Adrenal gland (tissue), 12 donors: ENCODE results near the gene PSENEN. TPM values are rescaled to one million over a fixed set of nuclear protein-coding genes. Genes with fewer than 3 reads are reported as not detected.

Source experiments
- DNase-seq, 7 donors: peaks; one replicate each; pipeline ENCODE4 v3.0.0-alpha.2; 2019 to 2020
- H3K27ac ChIP-seq, 5 donors: fragments of 200-600 bp; sonication (generic) in 4 of 5; 1 replicate in 3 of 5; 2 replicates in 2 of 5; pipeline versions ENCODE4 v1.5.1 to v1.8.0; 2016 to 2020; ENCODE audit warnings: mild to moderate bottlenecking in 1 of 5
- H3K27me3 ChIP-seq: fragments of 200-600 bp; 2 replicates; pipeline ENCODE4 v1.8.0; 2021
- H3K36me3 ChIP-seq, 2 donors: fragments of 200-600 bp; replicated peaks in 1 of 2; 1 replicate in 1 of 2; 2 replicates in 1 of 2; pipeline versions ENCODE4 v1.5.1 to v1.8.0; 2018 to 2022
- H3K4me1 ChIP-seq, 2 donors: fragments of 200-600 bp; replicated peaks in 1 of 2; 1 replicate in 1 of 2; 2 replicates in 1 of 2; pipeline versions ENCODE4 v1.5.1 to v1.8.0; 2018 to 2021
- H3K4me3 ChIP-seq, 4 donors: fragments of 200-600 bp; sonication (generic) in 3 of 4; one replicate each; pipeline ENCODE4 v1.5.1; 2016 to 2018
- H3K9me3 ChIP-seq, 3 donors: fragments of 200-600 bp; sonication (generic) in 1 of 3; replicated peaks in 1 of 3; 1 replicate in 2 of 3; 2 replicates in 1 of 3; pipeline versions ENCODE4 v1.5.1 to v1.8.0; 2016 to 2021
- CTCF ChIP-seq, 6 experiments: fragments of 450-650 bp in 4 of 6; fragments of 200-600 bp in 2 of 6; sonication (generic) in 1 of 6; IDR thresholded peaks; 1 replicate in 5 of 6; 2 replicates in 1 of 6; pipeline versions ENCODE4 v1.5.1 to v1.8.0; 2016 to 2021; ENCODE audit warnings: antibody characterized with exemption in 6 of 6, mild to moderate bottlenecking in 2 of 6, moderate library complexity in 1 of 6
- POLR2A ChIP-seq, 2 donors: fragments of 450-650 bp; IDR thresholded peaks; one replicate each; pipeline ENCODE4 v1.6.1; 2017; ENCODE audit warnings: antibody characterized with exemption in 2 of 2, mild to moderate bottlenecking in 2 of 2, moderate library complexity in 1 of 2
- WGBS, 4 donors: extraction: QIAGEN DNeasy Blood & Tissue Kit in 2 of 4; methylation state at CpG; one replicate each; pipeline versions ENCODE4 v1.1.5 to v1.1.7; 2013 to 2017; 5-methylcytosine and 5-hydroxymethylcytosine counted together
- intact Hi-C, 2 donors: fragments of 100-400 bp; cut with DNase I; formaldehyde crosslinking; loops; one replicate each; pipeline versions ENCODE4 v1.14.1 to v1.15.0; 2022 to 2023
- polyA plus RNA-seq, 3 donors: library from polyadenylated mRNA; stranded (reverse); fragments of 200-250 nt in 2 of 3; fragments of 350-450 nt in 1 of 3; fragmentation: Illumina TruSeq in 1 of 3; extraction: RNeasy Lipid Tissue Mini Kit (QIAGEN cat#74804) in 1 of 3; gene quantifications; one replicate each; pipeline ENCODE4 v1.2.3, GENCODE V29; 2013 to 2014
- total RNA-seq, 9 donors: library from RNA; depleted of rRNA in 4 of 9; stranded (reverse); fragments of >200 nt in 4 of 9; fragments of 120-200 nt in 1 of 9; fragmentation: NEBNext Ultra II Directional in 1 of 9; extraction: Animal tissue kit (Norgen Biotek cat#: 25700) in 1 of 9; gene quantifications; one replicate each; pipeline versions ENCODE4 v1.1.0 to v1.2.4, GENCODE V29; 2013 to 2023
- donor health status: healthy with polysubstance abuse.
- donor health status: Bipolar disorder and iron deficiency.
- donor health status: DM: yes; HTN: yes; CAD: no.
- donor health status: DM: no; HTN: no; CAD: no.
- donor health status: DM: no; HTN: no; CAD: no.
- donor health status: DM: yes; HTN: yes; CAD: no.

Gene PSENEN
- total and polyA plus RNA-seq, 12 donors = 29.5 to 230 (median 77.3) TPM

DNA sequence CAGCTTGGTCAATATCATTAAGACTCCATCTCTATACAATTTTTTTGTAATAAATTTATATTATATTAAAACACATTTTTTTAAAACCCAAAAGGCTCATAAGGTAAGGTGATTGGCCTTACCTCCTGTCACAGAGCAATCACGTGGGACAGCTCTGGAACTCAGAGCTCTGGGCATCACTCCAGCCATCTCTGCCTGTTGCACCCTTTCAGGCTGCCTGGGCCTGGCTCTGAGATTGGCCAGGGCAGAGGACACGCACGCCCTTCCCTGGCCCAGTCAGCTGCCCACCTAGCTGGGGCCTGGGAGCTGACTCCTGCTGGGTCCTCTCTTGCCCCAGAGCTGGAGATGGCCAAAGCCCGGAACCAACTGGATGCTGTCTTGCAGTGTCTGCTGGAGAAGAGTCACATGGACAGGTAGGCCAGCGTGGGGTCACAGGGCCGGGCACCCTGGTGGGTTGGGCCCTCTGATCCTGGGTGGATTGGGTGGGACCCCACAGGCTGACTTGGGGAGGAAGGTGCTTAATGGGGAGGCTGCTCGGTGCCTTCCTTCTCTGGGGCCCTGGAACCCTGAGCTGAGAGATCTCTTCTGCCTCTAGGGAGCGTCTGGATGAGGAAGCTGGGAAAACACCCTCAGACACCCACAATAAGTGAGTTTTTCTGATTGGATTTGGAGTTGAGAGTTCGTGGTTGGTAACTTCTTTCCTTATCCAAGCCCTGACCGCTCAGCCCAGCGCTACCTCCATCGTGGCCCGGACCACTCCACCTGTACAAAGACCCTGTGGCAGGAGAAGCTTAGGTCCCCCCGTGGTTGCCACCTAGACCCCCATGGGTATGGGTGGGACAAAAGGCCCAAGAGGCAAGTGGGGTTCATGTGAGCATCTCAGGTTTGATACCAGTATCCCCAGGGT is 6.6 kb downstream of the PSENEN start:
- no peaks in the 10 kb centered on the region for H3K27me3 ChIP-seq
- no peak for TF ChIP-seq POLR2A (IDR thresholded peaks at IDR 0.05)
- no peak for TF ChIP-seq CTCF (IDR thresholded peaks at IDR 0.05)
- 80 to 92% (median 91%) methylated on average over 10 to 14 of the region's 14 CpGs for WGBS, 4 donors

GRCh38 chr19:35752746-35753350 is 7.4 kb downstream of the PSENEN start:
- intact Hi-C loops = no loop called here
- no peaks in the 10 kb centered on the region for H3K27me3 ChIP-seq
- H3K4me1 ChIP-seq = peaks cover 34 to 38% of the 10 kb centered on the region in 2 donors
- H3K36me3 ChIP-seq = peaks cover 0 to 24% of the 10 kb centered on the region in 2 donors
- no peaks in the 10 kb centered on the region for H3K9me3 ChIP-seq
- no peak for DNase-seq
- no peak overlapping the region for H3K4me3 ChIP-seq
- H3K27ac ChIP-seq = peak overlapping the region in 1 of 5 donors; percentile 96
- WGBS, 4 donors = 92 to 97% (median 93%) methylated on average over 10 to 20 of the region's 20 CpGs
- TF ChIP-seq POLR2A (IDR thresholded peaks at IDR 0.05) (no peak), CTCF (IDR thresholded peaks at IDR 0.05) (no peak)

More for the DNA sequence above, 6.6 kb downstream of the PSENEN start:
- Histone ChIP-seq H3K4me1 (peaks cover 31 to 34% of the 10 kb centered on the region in 2 donors), H3K27ac (no peak overlapping the region), H3K36me3 (peaks cover 0 to 24% of the 10 kb centered on the region in 2 donors), H3K4me3 (no peak overlapping the region), H3K9me3 (no peaks in the 10 kb centered on the region)
- intact Hi-C loops = no loop called here
- DNase-seq = peak in 1 of 7 donors; percentile 31

GRCh38 chr19:35753634-35754369 is 8.4 kb downstream of the PSENEN start:
- no peak for DNase-seq
- no peaks in the 10 kb centered on the region for H3K9me3 ChIP-seq
- peaks cover 36 to 39% of the 10 kb centered on the region in 2 donors for H3K4me1 ChIP-seq
- 82 to 92% (median 85%) methylated on average over 12 to 20 of the region's 20 CpGs for WGBS, 4 donors
- no peaks in the 10 kb centered on the region for H3K27me3 ChIP-seq
- no peak overlapping the region for H3K4me3 ChIP-seq
- peak in 1 of 2 donors; percentile 12 for TF ChIP-seq POLR2A (IDR thresholded peaks at IDR 0.05)
- no peak for TF ChIP-seq CTCF (IDR thresholded peaks at IDR 0.05)
- peak overlapping the region in 2 of 5 donors; percentile 96 to 97 for H3K27ac ChIP-seq
- intact Hi-C loops = no loop called here
- peaks cover 0 to 24% of the 10 kb centered on the region in 2 donors for H3K36me3 ChIP-seq
